DMS114 treated with DMSO at 0.1 percent for 48 hours (cell line): ENCODE data around the gene IL3.

Source experiments
- DNase-seq: peaks from one replicate; lab custom pipeline; 2025; ENCODE audit not compliant: unreplicated experiment; lab: John Stamatoyannopoulos, UW

The IL3 gene

GRCh38 chr5:132056610-132057497 is 3.6 kb upstream of the IL3 start:
- DNase-seq = no peak

GRCh38 chr5:132057498-132058255 is 2.8 kb upstream of the IL3 start:
- DNase-seq = no peak

- DNase-seq = no peak
Measured at GRCh38 chr5:132058646-132059042, 1.8 kb upstream of the IL3 start.

GRCh38 chr5:132059043-132059695 is 1.3 kb upstream of the IL3 start:
- no peak for DNase-seq

- no peak for DNase-seq
Measured at GRCh38 chr5:132059696-132060500, 557 bp upstream of the IL3 start.

GRCh38 chr5:132063090-132063911 is 2.8 kb downstream of the IL3 start:
- peak; percentile 38 for DNase-seq

GRCh38 chr5:132064140-132064539 is 3.7 kb downstream of the IL3 start:
- DNase-seq = no peak

- DNase-seq = peak; percentile 44
Measured at GRCh38 chr5:132064738-132065331, 4.4 kb downstream of the IL3 start.

GRCh38 chr5:132065351-132065937 is 5.0 kb downstream of the IL3 start:
- peak; percentile 54 for DNase-seq

GRCh38 chr5:132065951-132066701 is 5.7 kb downstream of the IL3 start:
- DNase-seq = no peak

- DNase-seq = no peak
Measured at GRCh38 chr5:132066871-132067270, 6.4 kb downstream of the IL3 start.

- DNase-seq = no peak
Measured at GRCh38 chr5:132067451-132067850, 7.0 kb downstream of the IL3 start.

GRCh38 chr5:132067941-132068808 is 7.7 kb downstream of the IL3 start:
- no peak for DNase-seq

GRCh38 chr5:132069561-132069960 is 9.1 kb downstream of the IL3 start:
- DNase-seq = no peak

GRCh38 chr5:132069994-132070393 is 9.5 kb downstream of the IL3 start:
- no peak for DNase-seq

- DNase-seq = no peak
Measured at GRCh38 chr5:132070460-132071337, 10.2 kb downstream of the IL3 start.

- no peak for DNase-seq
Measured at GRCh38 chr5:132071338-132071707, 10.9 kb downstream of the IL3 start.
